Omental fat pad (tissue), 4 donors: Measurements from ENCODE around the gene DCLK1. TPM values are rescaled to one million over a fixed set of nuclear protein-coding genes. Genes with fewer than 3 reads are reported as not detected.

ENCODE experiments used
- ATAC-seq: fragments of 150-250 bp; one replicate; pipeline ENCODE4 v1.9.1; 2016; ENCODE audit warnings: mild to moderate bottlenecking, moderate library complexity; ENCODE audit not compliant: low FRiP score
- DNase-seq: peaks from one replicate; pipeline ENCODE4 v3.0.0-alpha.2; 2019; ENCODE audit warnings: low spot score
- total RNA-seq, 4 donors: library from RNA; depleted of rRNA; stranded (reverse); fragments of >200 nt; gene quantifications; one replicate each; pipeline ENCODE4 v1.1.0, GENCODE V29; 2016
- TF ChIP-seq, protein P1 (sequence below), 3 donors: fragments of 450-650 bp; IDR thresholded peaks; one replicate each; pipeline ENCODE4 v1.5.1; 2016 to 2017; ENCODE audit warnings: antibody characterized with exemption in 3 of 3, mild to moderate bottlenecking in 3 of 3, moderate library complexity in 2 of 3

The DCLK1 gene
- total RNA-seq, 4 donors from 2014 or later: 13.9 to 206 (median 30.5) TPM

- ATAC-seq (no peak), DNase-seq (no peak)
- TF ChIP-seq, protein P1, sequence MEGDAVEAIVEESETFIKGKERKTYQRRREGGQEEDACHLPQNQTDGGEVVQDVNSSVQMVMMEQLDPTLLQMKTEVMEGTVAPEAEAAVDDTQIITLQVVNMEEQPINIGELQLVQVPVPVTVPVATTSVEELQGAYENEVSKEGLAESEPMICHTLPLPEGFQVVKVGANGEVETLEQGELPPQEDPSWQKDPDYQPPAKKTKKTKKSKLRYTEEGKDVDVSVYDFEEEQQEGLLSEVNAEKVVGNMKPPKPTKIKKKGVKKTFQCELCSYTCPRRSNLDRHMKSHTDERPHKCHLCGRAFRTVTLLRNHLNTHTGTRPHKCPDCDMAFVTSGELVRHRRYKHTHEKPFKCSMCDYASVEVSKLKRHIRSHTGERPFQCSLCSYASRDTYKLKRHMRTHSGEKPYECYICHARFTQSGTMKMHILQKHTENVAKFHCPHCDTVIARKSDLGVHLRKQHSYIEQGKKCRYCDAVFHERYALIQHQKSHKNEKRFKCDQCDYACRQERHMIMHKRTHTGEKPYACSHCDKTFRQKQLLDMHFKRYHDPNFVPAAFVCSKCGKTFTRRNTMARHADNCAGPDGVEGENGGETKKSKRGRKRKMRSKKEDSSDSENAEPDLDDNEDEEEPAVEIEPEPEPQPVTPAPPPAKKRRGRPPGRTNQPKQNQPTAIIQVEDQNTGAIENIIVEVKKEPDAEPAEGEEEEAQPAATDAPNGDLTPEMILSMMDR (IDR thresholded peaks at IDR 0.05): no peak
Observed at GRCh38 chr13:35744566-35745178, 386.5 kb downstream of the DCLK1 start.

DNA sequence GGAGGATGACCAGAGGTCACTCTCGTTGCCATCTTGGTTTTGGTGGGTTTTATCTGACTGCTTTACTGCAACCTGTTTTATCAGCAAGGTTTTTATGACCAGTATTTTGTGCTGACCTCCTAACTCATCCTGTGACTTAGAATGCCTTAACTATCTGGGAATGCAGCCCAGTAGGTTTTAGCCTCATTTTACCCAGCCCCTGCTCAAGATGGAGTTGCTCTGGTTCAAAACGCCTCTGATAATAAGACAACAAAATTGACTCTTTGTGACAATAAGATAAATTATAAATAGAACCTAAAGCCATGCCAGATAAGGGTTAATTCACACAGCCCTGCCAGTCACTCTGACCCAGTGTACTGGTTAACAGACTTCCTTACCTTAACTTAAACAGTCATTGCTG lies 387.0 kb downstream of the DCLK1 start:
- no peak for ATAC-seq
- no peak for DNase-seq
- TF ChIP-seq, protein P1 (IDR thresholded peaks at IDR 0.05): no peak

DNA sequence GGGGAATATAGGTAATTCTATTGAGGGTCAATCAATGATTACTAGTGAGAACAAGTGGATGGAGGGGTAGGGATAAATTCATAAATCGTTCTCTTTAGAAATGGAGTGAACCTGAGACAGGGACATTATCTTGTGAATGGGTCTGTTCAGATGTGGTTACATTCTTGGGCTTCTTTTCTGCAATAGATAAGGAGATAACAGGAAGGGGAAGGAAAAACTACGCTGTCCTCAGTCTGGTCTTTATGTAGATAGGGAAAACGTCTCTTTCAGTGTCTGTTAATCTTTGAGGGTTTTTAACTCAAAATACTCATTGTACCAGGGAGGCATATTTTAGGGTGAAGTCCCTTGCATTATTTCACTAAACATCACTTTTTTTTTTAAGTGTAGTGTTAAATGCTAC lies 388.0 kb downstream of the DCLK1 start:
- TF ChIP-seq, protein P1 (IDR thresholded peaks at IDR 0.05): no peak
- DNase-seq (no peak), ATAC-seq (no peak)

DNA sequence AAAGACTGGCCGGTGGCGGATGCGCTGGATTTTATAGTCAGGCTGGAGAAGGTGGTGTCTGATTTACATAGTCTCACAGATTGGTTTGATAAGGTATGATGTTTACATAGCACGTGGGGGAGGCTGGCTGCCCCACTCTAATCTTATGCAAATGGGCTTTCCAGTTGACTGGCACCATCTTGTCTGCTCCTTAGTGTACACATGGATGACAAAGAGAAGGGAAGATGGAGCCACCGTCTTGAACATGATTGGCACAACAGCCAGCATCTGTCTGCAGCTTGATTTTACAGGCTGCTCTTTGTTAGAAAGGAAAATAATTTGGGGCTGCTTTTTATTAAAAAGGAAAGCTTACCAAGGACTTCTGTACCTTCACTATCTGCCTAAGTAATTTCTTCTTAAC lies 389.5 kb downstream of the DCLK1 start:
- TF ChIP-seq, protein P1 (IDR thresholded peaks at IDR 0.05): no peak
- DNase-seq (no peak), ATAC-seq (no peak)

GRCh38 chr13:35736876-35737275 lies 394.3 kb downstream of the DCLK1 start:
- TF ChIP-seq, protein P1 (IDR thresholded peaks at IDR 0.05): no peak
- no peak for ATAC-seq
- DNase-seq: no peak

DNA sequence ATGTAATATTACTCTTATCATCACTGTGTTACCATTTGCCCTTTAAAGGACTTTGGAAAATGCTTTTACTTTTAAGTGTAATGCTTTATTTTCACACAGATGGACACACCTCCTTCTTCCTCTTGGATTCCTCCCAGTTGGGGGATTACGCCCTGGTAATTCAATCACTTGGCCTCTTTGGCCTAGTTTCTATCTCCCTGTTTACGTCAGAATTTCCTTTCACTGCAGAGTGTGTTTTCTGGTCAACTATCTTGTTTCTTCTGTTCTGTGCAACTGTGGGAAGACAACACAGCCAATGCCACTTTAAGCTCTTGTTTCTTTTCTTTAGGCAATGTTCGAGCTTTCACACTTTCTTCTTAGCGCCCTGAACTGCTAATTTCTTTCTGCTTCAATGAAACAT lies 397.4 kb downstream of the DCLK1 start:
- ATAC-seq (no peak), DNase-seq (no peak)
- TF ChIP-seq, protein P1 (IDR thresholded peaks at IDR 0.05): no peak

GRCh38 chr13:35732565-35732964 lies 398.6 kb downstream of the DCLK1 start:
- TF ChIP-seq, protein P1 (IDR thresholded peaks at IDR 0.05): no peak
- ATAC-seq (no peak), DNase-seq (no peak)
